ENCODE results near the gene ARHGEF12.

Gene ARHGEF12

GRCh38 chr11:120432056-120433018 is 96.1 kb downstream of the ARHGEF12 start:
- DNase-seq: no peak

- no peak for DNase-seq
Measured at GRCh38 chr11:120441592-120441991, 105.4 kb downstream of the ARHGEF12 start.

- no peak for DNase-seq
Measured at GRCh38 chr11:120442031-120442430, 105.8 kb downstream of the ARHGEF12 start.

GRCh38 chr11:120446802-120447201 is 110.6 kb downstream of the ARHGEF12 start:
- DNase-seq: no peak

GRCh38 chr11:120448240-120448639 is 112.0 kb downstream of the ARHGEF12 start:
- DNase-seq: no peak

- no peak for DNase-seq
Measured at GRCh38 chr11:120455487-120455886, 119.3 kb downstream of the ARHGEF12 start.

- no peak for DNase-seq
Measured at GRCh38 chr11:120457996-120458395, 121.8 kb downstream of the ARHGEF12 start.

- DNase-seq: no peak
Measured at GRCh38 chr11:120462825-120463224, 126.6 kb downstream of the ARHGEF12 start.

- no peak for DNase-seq
Measured at GRCh38 chr11:120465921-120466534, 129.8 kb downstream of the ARHGEF12 start.

GRCh38 chr11:120467627-120468026 is 131.4 kb downstream of the ARHGEF12 start:
- no peak for DNase-seq

GRCh38 chr11:120471131-120471530 is 134.9 kb downstream of the ARHGEF12 start:
- no peak for DNase-seq

GRCh38 chr11:120471994-120472393 is 135.8 kb downstream of the ARHGEF12 start:
- DNase-seq: no peak

- DNase-seq: no peak
Measured at GRCh38 chr11:120473503-120473902, 137.3 kb downstream of the ARHGEF12 start.

GRCh38 chr11:120482149-120482548 is 145.9 kb downstream of the ARHGEF12 start:
- DNase-seq: no peak

GRCh38 chr11:120484722-120485121 is 148.5 kb downstream of the ARHGEF12 start:
- DNase-seq: no peak

GRCh38 chr11:120486138-120486537 is 149.9 kb downstream of the ARHGEF12 start:
- no peak for DNase-seq

GRCh38 chr11:120489799-120490198 is 153.6 kb downstream of the ARHGEF12 start:
- DNase-seq: no peak

- DNase-seq: no peak
Measured at GRCh38 chr11:120492486-120492885, 156.3 kb downstream of the ARHGEF12 start.

- DNase-seq: no peak
Measured at GRCh38 chr11:120494595-120494994, 158.4 kb downstream of the ARHGEF12 start.

- DNase-seq: no peak
Measured at GRCh38 chr11:120499088-120499487, 162.9 kb downstream of the ARHGEF12 start.

GRCh38 chr11:120499859-120500258 is 163.6 kb downstream of the ARHGEF12 start:
- DNase-seq: no peak

- no peak for DNase-seq
Measured at GRCh38 chr11:120500414-120501071, 164.3 kb downstream of the ARHGEF12 start.

GRCh38 chr11:120501440-120501839 is 165.2 kb downstream of the ARHGEF12 start:
- DNase-seq: no peak
